OCI-LY1 (cell line): ENCODE data around the gene SP110.
"Not testable (repeated sequence)": the region's sequence is repeated elsewhere in the genome, so short reads cannot be mapped to it uniquely, and the experiment has no call there.

Experiments
- H2AFZ ChIP-seq: fragments of 200-600 bp; sonication (generic), shearing (Covaris generic); 2 replicates; pipeline ENCODE4 v1.6.0; 2014; ENCODE audit warnings: antibody characterized with exemption, mild to moderate bottlenecking, low read length
- H3F3A ChIP-seq: fragments of 200-600 bp; sonication (generic), shearing (Covaris generic); 2 replicates; pipeline ENCODE4 v1.6.0; 2014; ENCODE audit warnings: mild to moderate bottlenecking, antibody characterized with exemption, low read length, moderate library complexity; ENCODE audit not compliant: insufficient read depth
- H3K27ac ChIP-seq: fragments of 200-600 bp; sonication (generic); 2 replicates; pipeline ENCODE4 v1.5.1; 2014; ENCODE audit warnings: low read length, mixed run types, mild to moderate bottlenecking, low read depth; ENCODE audit not compliant: poor library complexity, severe bottlenecking
- H3K27me3 ChIP-seq: fragments of 200-600 bp; sonication (generic); 2 replicates; pipeline ENCODE4 v1.6.0; 2014; ENCODE audit warnings: antibody characterized with exemption, mild to moderate bottlenecking, low read length, moderate library complexity; ENCODE audit not compliant: insufficient read depth
- H3K36me3 ChIP-seq: fragments of 200-600 bp; sonication (generic); 2 replicates; pipeline ENCODE4 v1.6.1; 2014; ENCODE audit warnings: mild to moderate bottlenecking, antibody characterized with exemption, low read length, moderate library complexity, mixed read lengths; ENCODE audit not compliant: insufficient read depth
- H3K4me1 ChIP-seq: fragments of 200-600 bp; sonication (generic); 2 replicates; pipeline ENCODE4 v1.5.1; 2014; ENCODE audit warnings: mild to moderate bottlenecking, low read length, moderate library complexity; ENCODE audit not compliant: insufficient read depth, severe bottlenecking
- H3K4me2 ChIP-seq: fragments of 200-600 bp; sonication (generic), shearing (Covaris generic); 2 replicates; pipeline ENCODE4 v1.6.1; 2014; ENCODE audit warnings: low read length
- H3K4me3 ChIP-seq: fragments of 200-600 bp; sonication (generic); 2 replicates; pipeline ENCODE4 v1.5.1; 2014; ENCODE audit warnings: low read length, low read depth, mild to moderate bottlenecking, mixed read lengths; ENCODE audit not compliant: poor library complexity, severe bottlenecking
- H3K79me2 ChIP-seq: fragments of 200-600 bp; shearing (Covaris generic); 2 replicates; pipeline ENCODE4 v1.6.1; 2016; ENCODE audit warnings: mixed run types, low read length, mixed read lengths; ENCODE audit not compliant: insufficient read depth
- H3K9ac ChIP-seq: fragments of 200-600 bp; sonication (generic), shearing (Covaris generic); 2 replicates; pipeline ENCODE4 v1.6.1; 2014; ENCODE audit warnings: mild to moderate bottlenecking, low read length, mixed read lengths
- H3K9me2 ChIP-seq: fragments of 200-600 bp; sonication (generic), shearing (Covaris generic); 2 replicates; pipeline ENCODE4 v1.6.1; 2014; ENCODE audit warnings: low read depth, mild to moderate bottlenecking, low read length, mixed read lengths
- H3K9me3 ChIP-seq: fragments of 200-600 bp; shearing (Covaris generic); 2 replicates; pipeline ENCODE4 v1.6.1; 2014; ENCODE audit warnings: low read length, mixed read lengths
- H4K20me1 ChIP-seq: fragments of 200-600 bp; sonication (generic), shearing (Covaris generic); 2 replicates; pipeline ENCODE4 v1.6.0; 2016; ENCODE audit warnings: mild to moderate bottlenecking, low read length; ENCODE audit not compliant: insufficient read depth
- CTCF ChIP-seq: fragments of 200-600 bp; sonication (generic), shearing (Covaris generic); IDR thresholded peaks from 2 replicates; pipeline ENCODE4 v1.5.1; 2017; ENCODE audit warnings: mild to moderate bottlenecking, antibody characterized with exemption, low read length, moderate library complexity, mixed read lengths
- EZH2 ChIP-seq: fragments of 200-600 bp; sonication (generic), shearing (Covaris generic); IDR thresholded peaks from 2 replicates; pipeline ENCODE4 v1.8.0; 2017; ENCODE audit warnings: borderline replicate concordance, mixed run types, mild to moderate bottlenecking, antibody characterized with exemption, low read length, moderate library complexity, mixed read lengths

Gene SP110

GRCh38 chr2:230127195-230127594 is 92.6 kb downstream of the SP110 start:
- H3F3A ChIP-seq, result no peaks in the 10 kb centered on the region
- H4K20me1 ChIP-seq, result no peaks in the 10 kb centered on the region
- no peak overlapping the region for H3K4me3 ChIP-seq
- H3K27me3 ChIP-seq, result no peaks in the 10 kb centered on the region
- H3K4me1 ChIP-seq, result no peaks in the 10 kb centered on the region
- H3K27ac ChIP-seq, result no peak overlapping the region
- H3K9ac ChIP-seq, result no peak overlapping the region
- H3K4me2 ChIP-seq, result no peak overlapping the region
- TF ChIP-seq CTCF, result no peak
- TF ChIP-seq EZH2, result no peak
- H3K36me3 ChIP-seq, result no peaks in the 10 kb centered on the region
- H3K9me2 ChIP-seq, result no peaks in the 10 kb centered on the region
- no peaks in the 10 kb centered on the region for H3K9me3 ChIP-seq
- no peak overlapping the region for H2AFZ ChIP-seq
- no peaks in the 10 kb centered on the region for H3K79me2 ChIP-seq

GRCh38 chr2:230124757-230125431 is 94.9 kb downstream of the SP110 start:
- H4K20me1 ChIP-seq, result no peaks in the 10 kb centered on the region
- TF ChIP-seq CTCF (no peak), EZH2 (no peak)
- no peak overlapping the region for H2AFZ ChIP-seq
- H3K9ac ChIP-seq, result no peak overlapping the region
- no peaks in the 10 kb centered on the region for H3K4me1 ChIP-seq
- H3K79me2 ChIP-seq, result no peaks in the 10 kb centered on the region
- H3K27ac ChIP-seq, result no peak overlapping the region
- no peaks in the 10 kb centered on the region for H3K9me2 ChIP-seq
- no peaks in the 10 kb centered on the region for H3K9me3 ChIP-seq
- no peaks in the 10 kb centered on the region for H3K27me3 ChIP-seq
- H3K4me2 ChIP-seq, result no peak overlapping the region
- H3F3A ChIP-seq, result no peaks in the 10 kb centered on the region
- no peak overlapping the region for H3K4me3 ChIP-seq
- no peaks in the 10 kb centered on the region for H3K36me3 ChIP-seq

- Histone ChIP-seq H3K9ac (no peak overlapping the region), H3F3A (no peaks in the 10 kb centered on the region), H4K20me1 (no peaks in the 10 kb centered on the region), H3K27me3 (no peaks in the 10 kb centered on the region), H3K9me2 (no peaks in the 10 kb centered on the region), H2AFZ (no peak overlapping the region), H3K9me3 (no peaks in the 10 kb centered on the region), H3K79me2 (no peaks in the 10 kb centered on the region), H3K4me1 (no peaks in the 10 kb centered on the region), H3K4me3 (no peak overlapping the region), H3K4me2 (no peak overlapping the region), H3K36me3 (no peaks in the 10 kb centered on the region), H3K27ac (no peak overlapping the region)
- no peak for TF ChIP-seq EZH2
Measured at GRCh38 chr2:230124235-230124634, 95.5 kb downstream of the SP110 start.

GRCh38 chr2:230120376-230120775 is 99.4 kb downstream of the SP110 start:
- not testable (repeated sequence) for H3F3A ChIP-seq, H3K4me1 ChIP-seq, H3K4me3 ChIP-seq, H3K9me3 ChIP-seq, H3K4me2 ChIP-seq, H3K9me2 ChIP-seq, H3K27me3 ChIP-seq, H2AFZ ChIP-seq, H3K79me2 ChIP-seq, H4K20me1 ChIP-seq, H3K9ac ChIP-seq, H3K27ac ChIP-seq, H3K36me3 ChIP-seq

GRCh38 chr2:230119827-230120226 is 100.0 kb downstream of the SP110 start:
- H3K9me3 ChIP-seq, H2AFZ ChIP-seq, H3K79me2 ChIP-seq, H3K4me2 ChIP-seq, H3K4me1 ChIP-seq, H3K4me3 ChIP-seq, H3K9ac ChIP-seq, H3K9me2 ChIP-seq, H3K27me3 ChIP-seq, H3F3A ChIP-seq, H3K27ac ChIP-seq, H3K36me3 ChIP-seq, H4K20me1 ChIP-seq: not testable (repeated sequence)
